OCI-LY1 (cell line): ENCODE measurements around the gene IKZF1.

ENCODE experiments used
- EZH2 ChIP-seq: fragments of 200-600 bp; sonication (generic), shearing (Covaris generic); IDR thresholded peaks from 2 replicates; pipeline ENCODE4 v1.8.0; 2017; ENCODE audit warnings: borderline replicate concordance, mixed run types, mild to moderate bottlenecking, antibody characterized with exemption, low read length, moderate library complexity, mixed read lengths
- TF ChIP-seq, protein P1 (sequence below): fragments of 200-600 bp; sonication (generic), shearing (Covaris generic); IDR thresholded peaks from 2 replicates; pipeline ENCODE4 v1.5.1; 2017; ENCODE audit warnings: mild to moderate bottlenecking, antibody characterized with exemption, low read length, moderate library complexity, mixed read lengths

DNA sequence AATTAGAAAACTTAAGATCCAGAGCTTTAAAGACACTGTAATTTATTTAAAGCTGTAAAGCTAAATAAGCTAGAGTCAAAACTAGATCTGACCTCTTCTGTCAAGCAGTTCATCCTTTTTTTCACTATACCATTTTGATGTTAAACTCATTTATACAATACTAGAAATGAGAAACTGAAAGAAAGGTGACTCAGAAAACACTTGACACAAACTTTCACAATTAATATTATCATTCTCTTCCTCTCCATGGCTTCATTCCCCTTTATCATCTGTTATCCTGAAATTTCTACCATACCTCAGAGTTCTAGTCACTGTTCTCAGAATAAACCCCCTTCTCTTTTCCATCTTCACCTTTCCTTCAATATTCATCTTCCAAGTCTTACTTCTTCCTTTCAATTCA, 144.3 kb downstream of the IKZF1 start:
- TF ChIP-seq, protein P1, sequence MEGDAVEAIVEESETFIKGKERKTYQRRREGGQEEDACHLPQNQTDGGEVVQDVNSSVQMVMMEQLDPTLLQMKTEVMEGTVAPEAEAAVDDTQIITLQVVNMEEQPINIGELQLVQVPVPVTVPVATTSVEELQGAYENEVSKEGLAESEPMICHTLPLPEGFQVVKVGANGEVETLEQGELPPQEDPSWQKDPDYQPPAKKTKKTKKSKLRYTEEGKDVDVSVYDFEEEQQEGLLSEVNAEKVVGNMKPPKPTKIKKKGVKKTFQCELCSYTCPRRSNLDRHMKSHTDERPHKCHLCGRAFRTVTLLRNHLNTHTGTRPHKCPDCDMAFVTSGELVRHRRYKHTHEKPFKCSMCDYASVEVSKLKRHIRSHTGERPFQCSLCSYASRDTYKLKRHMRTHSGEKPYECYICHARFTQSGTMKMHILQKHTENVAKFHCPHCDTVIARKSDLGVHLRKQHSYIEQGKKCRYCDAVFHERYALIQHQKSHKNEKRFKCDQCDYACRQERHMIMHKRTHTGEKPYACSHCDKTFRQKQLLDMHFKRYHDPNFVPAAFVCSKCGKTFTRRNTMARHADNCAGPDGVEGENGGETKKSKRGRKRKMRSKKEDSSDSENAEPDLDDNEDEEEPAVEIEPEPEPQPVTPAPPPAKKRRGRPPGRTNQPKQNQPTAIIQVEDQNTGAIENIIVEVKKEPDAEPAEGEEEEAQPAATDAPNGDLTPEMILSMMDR, result no peak
- no peak for TF ChIP-seq EZH2
